Measurements from ENCODE around the gene MDGA2. TPM values are rescaled to one million over a fixed set of nuclear protein-coding genes. Genes with fewer than 3 reads are reported as not detected.

Gene MDGA2
- total and polyA plus RNA-seq, 2 of the 13 experiments (the other 11 are each of a cell fraction or from before 2014, with no cell fraction given), result not detected

GRCh38 chr14:46999661-47000060 lies 675.7 kb downstream of the MDGA2 start:
- Histone ChIP-seq H3K4me1 (ENCODE audit: insufficient read depth, low read length) (no peaks in the 10 kb centered on the region), H3K4me2 (ENCODE audit: low read depth, low read length) (no peak overlapping the region), H3K4me3 (replicated peaks in 1 of 3; ENCODE audit: insufficient read depth in 1 of 3, low read depth in 2 of 3, low read length in 3 of 3) (no peak overlapping the region), H3K27ac (ENCODE audit: extremely low read length, insufficient read depth, low read length) (no peak overlapping the region), H2AFZ (ENCODE audit: low read length) (no peak overlapping the region), H3K9me3 (ENCODE audit: low read length) (peaks cover 9% of the 10 kb centered on the region), H3K27me3 (ENCODE audit: control insufficient read depth in 1 of 2, insufficient read depth in 2 of 2, low read length in 2 of 2) (no peaks in the 10 kb centered on the region), H3K79me2 (ENCODE audit: insufficient read depth, low read length) (no peaks in the 10 kb centered on the region), H4K20me1 (ENCODE audit: insufficient read depth, low read length) (no peaks in the 10 kb centered on the region), H3K9ac (ENCODE audit: insufficient read depth, low read depth, low read length) (no peak overlapping the region), H3K36me3 (replicated peaks in 1 of 2; ENCODE audit: control insufficient read depth in 1 of 2, insufficient read depth in 2 of 2, low read length in 2 of 2) (no peaks in the 10 kb centered on the region)
- POLR2A ChIA-PET, result no interaction called here
- CTCF ChIA-PET (ENCODE audit: low intra/inter-chr PET ratio, low total read pairs), result no interaction called here
- intact Hi-C loops (cut with micrococcal nuclease; ENCODE audit: unreplicated experiment), result no loop called here
- no peak for FAIRE-seq
- no peak for ATAC-seq
- no TSS peak for BruUV-seq (replicated peaks)
- 0% methylated on average over 1 of the region's 1 CpG for WGBS (ENCODE audit: low lambda C conversion rate)
- DNase-seq (ENCODE audit: low spot score), result no peak
- in situ Hi-C loops (cut with HindIII; ENCODE audit: extremely low pct_ligation_motif_present, low pct_unique_long_range_greater_than_20kb), result no loop called here
- no peak for TF ChIP-seq ZBTB3 (CRISPR knock-in tag; IDR thresholded peaks at IDR 0.05; ENCODE audit: borderline replicate concordance, low read depth)
- no peak for TF ChIP-seq ZNF318 (CRISPR knock-in tag; IDR thresholded peaks at IDR 0.05)
- no peak for TF ChIP-seq ATF6 (CRISPR knock-in tag; conservative IDR thresholded peaks at IDR 0.05)
- no peak for TF ChIP-seq ZNF263 (CRISPR knock-in tag; IDR thresholded peaks at IDR 0.05)
- TF ChIP-seq ZMAT3 (CRISPR knock-in tag; conservative IDR thresholded peaks at IDR 0.05), result no peak
- TF ChIP-seq TCF7L2 (IDR thresholded peaks at IDR 0.05; ENCODE audit: low read depth, low read length), result no peak
- TF ChIP-seq ZFX (CRISPR knock-in tag; IDR thresholded peaks at IDR 0.05; ENCODE audit: low read depth), result no peak
- TF ChIP-seq ZFP36 (IDR thresholded peaks at IDR 0.05; ENCODE audit: borderline replicate concordance, low read depth, low read length, partially characterized antibody), result no peak
- no peak for TF ChIP-seq PLSCR1 (CRISPR knock-in tag; IDR thresholded peaks at IDR 0.05; ENCODE audit: borderline replicate concordance)
- no peak for TF ChIP-seq DNMT1 (CRISPR knock-in tag; IDR thresholded peaks at IDR 0.05)
- no peak for TF ChIP-seq CREM (IDR thresholded peaks at IDR 0.05)
- no peak for TF ChIP-seq CREM (CRISPR knock-in tag; IDR thresholded peaks at IDR 0.05)
- no peak for TF ChIP-seq ZNF878 (CRISPR knock-in tag; IDR thresholded peaks at IDR 0.05)
- TF ChIP-seq SKI (IDR thresholded peaks at IDR 0.05; ENCODE audit: partially characterized antibody), result no peak

All from HepG2 (cell line).